Stimulated activated CD8-positive, alpha-beta memory T cell treated with anti-CD3 and anti-CD28 coated beads, Interleukin-12 subunit alpha, Interleukin-12 subunit beta, amount 100 ng/mL, for 4 hours (primary cell): ENCODE measurements around the gene KIF16B.

Experiments
- DNase-seq: peaks from one replicate; pipeline ENCODE4 v3.0.0-alpha.2; 2020; ENCODE audit warnings: low read depth

Gene KIF16B

GRCh38 chr20:16360668-16361067 lies 212.6 kb downstream of the KIF16B start:
- no peak for DNase-seq

DNA sequence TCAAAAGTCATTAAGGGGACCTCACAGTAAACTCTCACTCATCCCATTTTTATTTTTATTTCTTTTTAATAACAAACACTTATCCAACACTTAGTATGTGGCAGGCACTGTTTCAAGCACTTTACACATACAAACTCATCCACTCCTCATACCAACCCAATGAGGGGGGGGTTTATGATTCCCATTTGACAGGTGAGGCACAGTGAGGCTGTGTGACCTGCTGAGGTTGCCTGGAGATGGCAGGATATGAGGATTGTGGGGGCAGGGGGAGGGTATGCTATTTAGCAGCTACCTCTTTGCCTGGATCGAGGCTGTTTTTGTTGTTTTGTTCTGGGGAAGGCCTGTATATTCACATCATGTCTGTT lies 219.8 kb downstream of the KIF16B start:
- DNase-seq: no peak

DNA sequence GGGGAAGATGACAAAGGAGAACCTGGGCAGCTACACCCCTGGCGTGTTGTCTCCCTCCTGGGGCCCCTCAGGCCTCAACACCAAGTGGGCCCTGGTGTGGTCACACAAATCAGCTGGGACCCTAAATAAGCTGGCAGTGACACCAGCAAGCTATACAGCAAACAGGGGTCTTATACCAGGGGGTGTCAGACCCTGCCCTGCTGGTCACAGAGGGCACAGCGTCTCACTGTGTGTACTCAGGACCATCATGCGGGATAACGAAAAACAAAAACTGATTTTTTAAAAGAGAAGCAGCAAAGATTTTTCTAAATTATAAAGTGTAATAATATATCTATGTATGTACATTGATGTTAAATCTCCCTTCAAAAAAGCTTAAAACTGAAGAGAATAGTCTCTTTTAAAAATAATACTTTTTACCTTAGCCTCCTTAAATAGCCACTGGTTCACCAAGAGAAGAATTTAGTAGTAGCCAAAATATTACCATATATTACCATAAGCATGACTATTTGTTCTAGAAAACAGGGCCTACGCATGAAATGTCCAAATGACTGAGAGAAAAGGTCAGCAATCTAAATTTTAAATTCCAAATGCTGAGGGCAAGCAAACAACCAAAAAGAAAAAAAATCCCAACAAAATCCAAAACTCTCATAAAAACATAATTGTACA lies 220.4 kb downstream of the KIF16B start:
- DNase-seq: no peak

- no peak for DNase-seq
Measured at GRCh38 chr20:16352321-16352720, 220.9 kb downstream of the KIF16B start.

GRCh38 chr20:16351415-16351814 lies 221.8 kb downstream of the KIF16B start:
- no peak for DNase-seq

GRCh38 chr20:16350465-16350864 lies 222.8 kb downstream of the KIF16B start:
- no peak for DNase-seq

GRCh38 chr20:16349523-16350260 lies 223.6 kb downstream of the KIF16B start:
- DNase-seq: no peak

GRCh38 chr20:16346956-16347355 lies 226.3 kb downstream of the KIF16B start:
- no peak for DNase-seq

DNA sequence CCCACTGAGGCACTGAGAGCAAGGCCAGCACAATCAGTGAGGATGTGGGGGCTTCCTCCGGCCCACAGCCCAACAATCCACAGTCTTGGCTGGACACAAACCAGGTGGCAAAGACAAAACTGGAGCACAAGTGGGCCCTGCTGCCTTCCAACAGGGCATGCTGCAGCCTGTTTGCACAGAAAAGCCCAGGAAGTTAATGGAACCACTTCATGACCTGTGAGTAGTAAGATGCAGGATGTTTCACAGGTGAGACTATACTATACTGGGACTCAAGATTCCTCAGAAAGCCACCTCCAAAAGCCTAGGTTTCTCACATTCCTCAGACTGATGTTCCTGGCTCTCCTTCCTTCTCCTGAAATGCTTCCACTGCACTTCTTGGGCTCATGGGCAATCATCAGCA lies 235.5 kb downstream of the KIF16B start:
- DNase-seq: no peak

DNA sequence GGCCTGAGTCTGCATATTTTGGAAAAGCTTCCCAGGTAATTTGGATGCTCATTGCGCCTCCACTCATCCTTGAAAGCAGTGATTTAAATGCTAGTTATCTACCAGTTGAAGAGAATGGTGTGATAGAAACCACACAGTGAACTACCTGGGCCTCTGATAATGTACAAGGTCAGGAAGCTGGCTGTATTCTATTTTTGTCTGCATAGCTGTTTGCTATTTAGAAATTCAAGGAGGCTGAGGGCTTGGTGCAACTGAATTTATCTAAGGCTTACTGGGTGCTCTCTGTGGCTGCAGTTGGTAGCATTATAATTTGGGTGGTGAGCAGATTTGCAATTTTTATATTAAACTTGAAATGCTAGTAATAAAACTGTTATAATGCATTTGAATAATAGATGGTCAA lies 245.6 kb downstream of the KIF16B start:
- no peak for DNase-seq

GRCh38 chr20:16321291-16321690 lies 252.0 kb downstream of the KIF16B start:
- DNase-seq: no peak

GRCh38 chr20:16317445-16318362 lies 255.5 kb downstream of the KIF16B start:
- no peak for DNase-seq

GRCh38 chr20:16316513-16316912 lies 256.7 kb downstream of the KIF16B start:
- DNase-seq: no peak

DNA sequence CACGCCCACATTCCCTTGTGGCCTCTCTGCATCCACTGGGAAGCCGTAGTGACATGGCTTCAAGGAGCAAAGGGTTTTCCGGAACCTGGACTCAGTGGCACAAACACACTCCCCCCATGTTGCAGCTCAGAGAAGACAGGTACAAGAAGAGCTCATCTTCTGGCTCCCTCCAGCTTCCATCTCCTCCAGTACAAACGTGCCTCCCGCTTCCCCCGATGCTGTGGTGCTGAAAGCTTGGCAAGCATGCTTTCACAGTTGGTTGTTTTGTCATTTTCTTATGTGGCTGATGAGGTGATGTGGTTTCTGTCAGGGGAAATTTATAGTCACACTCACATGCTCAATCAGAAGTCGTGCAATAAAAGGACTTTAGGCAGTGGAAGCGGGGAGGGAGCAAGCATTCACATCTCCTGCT lies 258.5 kb downstream of the KIF16B start:
- no peak for DNase-seq

- DNase-seq: no peak
Measured at GRCh38 chr20:16314320-16314719, 258.9 kb downstream of the KIF16B start.

GRCh38 chr20:16313917-16314316 lies 259.3 kb downstream of the KIF16B start:
- no peak for DNase-seq

DNA sequence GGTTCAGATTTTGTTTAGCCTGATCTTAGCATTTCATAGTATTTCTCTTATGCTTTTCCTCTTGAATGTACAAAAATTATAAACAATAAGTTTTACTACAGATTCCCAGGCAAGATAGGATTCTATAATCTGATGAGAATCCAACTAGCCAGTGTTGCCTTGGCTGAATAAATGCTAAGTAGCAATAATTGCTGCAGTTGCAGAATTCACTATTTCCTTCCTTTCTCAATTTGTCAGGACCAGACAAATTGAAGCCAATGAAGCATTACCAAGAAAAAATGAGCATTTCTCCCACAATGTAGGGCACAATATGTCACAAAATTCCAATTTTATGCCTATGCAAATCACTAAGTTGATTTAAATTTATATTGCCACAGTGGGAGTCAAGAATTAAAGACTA lies 260.2 kb downstream of the KIF16B start:
- no peak for DNase-seq

DNA sequence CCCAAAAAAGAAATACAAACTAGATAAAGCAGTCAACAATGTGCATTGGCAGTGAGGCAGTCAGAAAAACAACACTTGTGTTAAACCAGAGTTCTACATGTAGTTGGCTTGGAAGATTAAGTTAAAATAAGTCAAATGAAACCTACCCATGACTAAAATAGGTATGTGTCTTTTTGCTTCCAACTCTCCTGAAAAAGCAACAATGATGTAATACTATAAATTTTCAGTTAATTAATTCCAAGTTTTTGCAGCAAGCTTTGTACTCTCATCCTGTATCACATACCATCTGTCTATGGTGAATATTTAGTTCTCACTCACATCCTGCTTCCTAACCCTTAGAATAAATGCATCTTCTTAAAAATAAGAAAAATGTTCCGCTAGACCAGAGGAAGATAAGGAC lies 261.5 kb downstream of the KIF16B start:
- DNase-seq: no peak

DNA sequence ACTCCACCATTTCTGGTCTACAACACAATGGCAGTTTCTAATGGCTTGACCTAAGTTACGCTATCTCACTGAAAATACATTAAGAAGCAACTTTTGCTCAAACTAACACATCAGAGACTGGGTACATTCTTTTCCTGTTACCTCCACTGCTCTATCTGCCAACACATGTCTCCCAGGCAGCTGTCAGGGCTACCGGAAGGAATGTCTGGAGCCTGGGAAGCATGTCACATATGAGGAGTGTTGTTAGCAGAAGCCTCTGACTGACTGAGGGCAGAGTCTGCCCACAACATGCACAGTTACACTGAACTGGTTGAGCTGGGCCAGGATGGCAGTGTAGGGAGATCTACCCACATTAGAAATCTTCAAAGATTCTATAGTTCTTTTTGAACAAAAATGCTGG lies 264.5 kb downstream of the KIF16B start:
- no peak for DNase-seq

GRCh38 chr20:16302818-16303217 lies 270.4 kb downstream of the KIF16B start:
- DNase-seq: no peak

DNA sequence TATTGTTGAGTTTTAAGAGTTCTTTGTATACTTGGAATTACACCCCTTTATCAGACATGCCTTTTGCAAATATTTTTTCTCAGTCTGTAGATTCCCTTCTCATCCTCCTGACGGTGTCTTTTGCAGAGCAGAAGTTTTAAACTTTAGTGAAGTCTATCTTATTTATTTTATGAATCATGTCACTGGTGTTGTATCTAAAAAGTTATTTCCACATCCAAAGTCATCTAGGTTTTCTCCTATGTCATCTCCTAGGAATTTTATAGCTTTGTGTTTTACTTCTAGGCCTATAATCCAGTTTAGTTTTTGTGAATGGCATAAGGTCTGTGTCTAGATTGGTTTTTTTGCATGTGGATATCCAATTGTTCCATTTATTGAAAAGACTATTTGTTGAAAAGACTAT lies 271.3 kb downstream of the KIF16B start:
- DNase-seq: no peak

DNA sequence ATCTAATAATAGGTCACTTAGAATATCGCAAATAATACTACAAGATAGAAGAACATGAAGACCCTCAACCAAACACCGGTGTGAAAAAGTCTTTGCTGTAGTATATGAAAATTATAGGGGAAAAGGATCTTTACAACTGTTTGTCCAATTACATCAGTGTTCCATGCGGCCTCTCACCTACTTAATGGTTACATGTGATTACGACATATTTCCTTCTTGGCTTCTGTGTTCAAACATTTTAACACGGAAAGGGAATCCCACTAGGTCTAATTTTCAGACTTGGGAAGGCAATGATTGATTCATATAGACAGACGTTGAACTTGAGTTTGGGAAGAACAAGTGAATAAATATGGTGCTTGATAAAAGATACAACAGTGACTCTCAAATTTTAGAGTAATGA lies 273.4 kb downstream of the KIF16B start:
- no peak for DNase-seq

GRCh38 chr20:16296931-16297330 lies 276.3 kb downstream of the KIF16B start:
- DNase-seq: no peak
